NB4 (cell line): ENCODE results near the gene GNB2.

Experiments
- TF ChIP-seq, protein P1 (sequence below): IDR thresholded peaks from one replicate; pipeline ENCODE4 v1.5.1; 2012; ENCODE audit warnings: low read depth, low read length
- TF ChIP-seq, protein P2 (sequence below): IDR thresholded peaks from 2 replicates; pipeline ENCODE4 v1.6.1; 2011; ENCODE audit warnings: low read depth, low read length

- TF ChIP-seq, protein P1, sequence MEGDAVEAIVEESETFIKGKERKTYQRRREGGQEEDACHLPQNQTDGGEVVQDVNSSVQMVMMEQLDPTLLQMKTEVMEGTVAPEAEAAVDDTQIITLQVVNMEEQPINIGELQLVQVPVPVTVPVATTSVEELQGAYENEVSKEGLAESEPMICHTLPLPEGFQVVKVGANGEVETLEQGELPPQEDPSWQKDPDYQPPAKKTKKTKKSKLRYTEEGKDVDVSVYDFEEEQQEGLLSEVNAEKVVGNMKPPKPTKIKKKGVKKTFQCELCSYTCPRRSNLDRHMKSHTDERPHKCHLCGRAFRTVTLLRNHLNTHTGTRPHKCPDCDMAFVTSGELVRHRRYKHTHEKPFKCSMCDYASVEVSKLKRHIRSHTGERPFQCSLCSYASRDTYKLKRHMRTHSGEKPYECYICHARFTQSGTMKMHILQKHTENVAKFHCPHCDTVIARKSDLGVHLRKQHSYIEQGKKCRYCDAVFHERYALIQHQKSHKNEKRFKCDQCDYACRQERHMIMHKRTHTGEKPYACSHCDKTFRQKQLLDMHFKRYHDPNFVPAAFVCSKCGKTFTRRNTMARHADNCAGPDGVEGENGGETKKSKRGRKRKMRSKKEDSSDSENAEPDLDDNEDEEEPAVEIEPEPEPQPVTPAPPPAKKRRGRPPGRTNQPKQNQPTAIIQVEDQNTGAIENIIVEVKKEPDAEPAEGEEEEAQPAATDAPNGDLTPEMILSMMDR: no peak
- TF ChIP-seq, protein P2, sequence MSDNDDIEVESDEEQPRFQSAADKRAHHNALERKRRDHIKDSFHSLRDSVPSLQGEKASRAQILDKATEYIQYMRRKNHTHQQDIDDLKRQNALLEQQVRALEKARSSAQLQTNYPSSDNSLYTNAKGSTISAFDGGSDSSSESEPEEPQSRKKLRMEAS: no peak
Measured at GRCh38 chr7:100679927-100680575, 6.5 kb downstream of the GNB2 start.
